Mucosa of gallbladder (tissue), 1 donor: ENCODE measurements around the gene TCERG1L. TPM values are rescaled to one million over a fixed set of nuclear protein-coding genes. Genes with fewer than 3 reads are reported as not detected.
"Not testable (repeated sequence)": the region's sequence is repeated elsewhere in the genome, so short reads cannot be mapped to it uniquely, and the experiment has no call there.

Experiments used
- DNase-seq: peaks from one replicate; pipeline ENCODE4 v3.0.0-alpha.2; 2020; ENCODE audit warnings: low spot score
- total RNA-seq: library from RNA; stranded (reverse); gene quantifications from one replicate; pipeline ENCODE4 v1.2.1, GENCODE V29; 2021
- donor health status: DM: no; HTN: no; CAD: no.

The TCERG1L gene
- total RNA-seq, 1 donor from 2014 or later, result not detected

DNA sequence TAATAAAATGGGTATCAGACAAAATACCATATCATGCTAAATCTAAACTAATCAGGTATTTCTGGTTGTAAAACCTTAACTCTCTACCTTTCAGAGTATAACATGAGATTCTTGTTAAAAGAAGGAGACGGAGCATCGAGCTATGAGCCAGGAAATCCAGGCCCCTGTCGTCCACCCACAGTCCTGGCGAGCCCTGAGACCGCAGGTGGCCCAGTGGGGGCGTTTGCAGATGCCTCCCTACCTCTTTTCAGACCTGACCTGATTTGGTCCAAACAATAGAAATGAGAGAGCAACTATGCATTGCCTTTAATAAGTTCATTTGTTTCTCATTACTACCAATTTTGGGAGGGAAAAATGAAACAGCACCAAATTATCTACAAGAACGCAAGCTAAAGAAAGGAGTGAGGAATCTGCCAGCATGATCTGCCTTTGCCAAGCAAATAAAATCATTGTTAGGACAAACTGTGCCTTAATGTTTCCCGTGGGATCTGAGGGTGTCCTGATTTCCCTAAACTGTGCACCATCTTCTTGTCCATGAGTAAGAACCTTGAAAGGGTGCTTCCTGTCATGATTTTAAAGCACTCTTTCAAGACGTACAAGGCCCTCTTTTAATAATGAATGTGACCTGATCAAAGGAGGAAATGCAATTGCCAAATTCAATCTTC, 166.7 kb downstream of the TCERG1L start:
- no peak for DNase-seq

DNA sequence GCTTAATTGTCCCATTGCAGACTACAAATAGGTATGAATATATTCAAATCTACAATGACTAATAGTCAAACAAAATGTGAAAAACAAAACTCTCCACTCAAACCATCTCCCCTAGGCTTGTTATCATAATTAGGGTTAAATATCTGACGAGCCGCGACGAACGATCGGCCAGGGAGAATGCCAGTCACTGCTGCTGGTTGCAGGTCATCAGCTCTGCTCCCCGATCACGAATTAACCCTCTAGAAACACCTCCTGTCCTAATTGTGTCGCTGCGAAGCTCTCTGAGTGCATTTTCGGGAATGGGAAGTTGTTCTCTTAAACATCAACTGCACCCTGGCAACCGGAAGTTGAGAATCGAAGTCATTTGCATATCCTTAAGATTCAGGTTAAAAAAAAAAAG, 167.3 kb downstream of the TCERG1L start:
- DNase-seq, result no peak

DNA sequence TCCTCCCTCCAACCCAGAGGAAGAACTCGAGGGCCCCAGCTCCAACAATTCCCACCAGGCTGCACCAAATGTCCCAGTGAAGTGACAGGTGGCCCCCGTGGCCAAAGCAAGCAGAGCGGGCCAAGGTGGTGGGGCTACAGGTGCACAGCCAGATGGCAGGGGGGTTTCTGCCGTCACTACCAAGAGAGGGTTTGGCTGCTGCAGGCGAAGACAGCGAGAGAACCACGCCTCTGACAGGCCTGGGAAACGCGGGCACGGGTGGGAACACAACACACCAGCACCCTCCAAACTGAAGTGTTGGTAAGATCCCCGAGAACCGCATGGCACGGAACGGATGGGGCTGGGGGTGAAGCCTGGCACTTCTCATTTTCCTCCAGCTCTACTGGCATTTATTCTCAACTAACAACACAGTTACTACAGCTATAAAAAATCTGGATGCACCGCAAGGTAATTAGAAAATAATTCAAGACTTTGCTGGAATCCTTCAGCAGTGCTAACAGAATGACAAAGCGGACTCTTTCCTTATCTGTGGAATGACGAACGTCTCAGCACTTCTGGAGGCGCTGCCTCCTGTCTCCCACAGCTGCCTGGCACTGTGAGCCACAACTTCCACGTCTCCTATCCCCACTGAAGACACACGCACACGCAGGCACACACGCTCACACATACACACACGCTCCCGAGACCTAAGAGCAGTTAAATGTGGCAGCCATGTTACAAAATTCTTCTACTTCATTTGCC, 167.9 kb downstream of the TCERG1L start:
- DNase-seq, result no peak

DNA sequence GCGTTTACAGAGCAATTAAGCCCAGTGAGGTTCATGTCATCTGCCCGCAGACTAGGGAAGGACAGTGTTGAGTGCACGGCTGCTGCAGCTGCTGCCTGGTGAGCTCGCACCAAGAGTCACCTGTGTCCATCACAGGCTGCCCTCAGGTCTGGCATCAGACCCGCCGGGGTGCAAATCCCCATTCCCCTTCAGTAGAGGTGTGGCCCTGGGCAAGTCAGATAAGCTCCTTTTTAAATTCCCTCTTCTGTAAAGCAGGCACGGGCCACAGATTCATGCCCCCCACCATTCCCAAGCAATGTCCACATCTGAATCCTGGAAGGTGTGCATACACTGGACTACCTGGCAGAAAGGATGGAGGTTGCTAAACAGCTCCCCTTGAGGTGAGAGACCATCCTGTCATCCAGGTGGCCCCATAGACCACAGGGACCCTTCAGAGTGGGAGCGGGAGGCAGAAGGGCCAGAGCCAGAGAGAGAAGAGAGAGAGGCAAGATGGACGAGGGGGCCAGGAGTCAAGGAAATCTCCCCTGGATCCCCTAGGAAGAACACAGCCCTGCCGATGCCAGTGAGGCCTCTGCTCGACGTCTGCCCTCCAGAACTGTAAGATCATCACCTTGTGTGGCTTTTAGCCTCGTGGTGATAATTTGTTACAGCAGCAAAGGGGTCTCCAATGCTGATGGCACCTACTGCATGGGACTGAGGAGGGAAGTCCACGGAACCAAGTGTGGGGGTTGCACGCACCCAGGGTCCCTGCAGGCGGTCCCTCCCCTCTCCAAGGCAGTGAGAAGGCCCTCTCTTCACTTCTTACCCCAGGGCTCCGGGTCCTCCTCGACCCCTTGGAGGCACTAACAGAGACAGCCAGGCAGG, 168.8 kb downstream of the TCERG1L start:
- no peak for DNase-seq

DNA sequence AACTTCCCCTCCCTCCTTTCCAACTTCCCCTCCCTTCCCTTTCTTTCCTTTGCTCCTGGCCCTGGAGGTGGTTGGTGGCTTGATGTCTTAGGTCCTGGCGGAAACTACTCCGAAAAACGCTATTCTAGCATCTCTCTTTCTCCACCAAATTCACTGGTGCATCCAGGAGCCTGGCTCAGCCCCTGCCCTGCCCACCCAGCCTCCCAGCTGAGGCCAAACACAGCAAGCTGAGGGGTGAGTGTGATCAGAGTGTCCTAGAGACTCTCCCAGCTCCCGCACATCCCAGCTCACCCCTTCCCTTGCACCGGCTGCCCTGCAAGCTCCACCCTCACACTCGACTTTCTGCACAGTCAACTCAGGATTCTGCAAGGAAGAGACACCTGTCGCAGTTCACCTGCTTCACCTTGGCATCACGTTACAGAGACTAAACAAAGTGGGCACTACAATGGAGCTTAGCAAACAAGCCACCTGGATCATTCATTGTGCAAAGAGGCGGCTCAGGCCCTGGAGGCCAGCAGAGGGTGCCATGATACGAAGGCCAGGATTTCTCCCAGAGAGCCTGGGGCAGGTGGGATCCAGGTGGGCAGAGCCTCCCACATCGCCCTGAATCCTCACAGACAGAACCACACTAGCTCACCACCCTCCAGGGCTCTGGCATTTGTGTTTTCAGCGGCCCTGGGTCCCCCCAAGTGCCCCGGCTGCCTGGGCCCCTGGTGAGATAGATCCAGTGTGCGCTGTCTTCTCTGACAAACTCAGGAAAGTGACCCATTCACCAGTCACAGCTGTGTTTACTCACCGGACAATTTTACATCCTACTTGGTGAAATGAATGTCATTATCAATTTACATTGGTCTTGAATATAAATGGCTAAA, 169.6 kb downstream of the TCERG1L start:
- DNase-seq, result no peak

DNA sequence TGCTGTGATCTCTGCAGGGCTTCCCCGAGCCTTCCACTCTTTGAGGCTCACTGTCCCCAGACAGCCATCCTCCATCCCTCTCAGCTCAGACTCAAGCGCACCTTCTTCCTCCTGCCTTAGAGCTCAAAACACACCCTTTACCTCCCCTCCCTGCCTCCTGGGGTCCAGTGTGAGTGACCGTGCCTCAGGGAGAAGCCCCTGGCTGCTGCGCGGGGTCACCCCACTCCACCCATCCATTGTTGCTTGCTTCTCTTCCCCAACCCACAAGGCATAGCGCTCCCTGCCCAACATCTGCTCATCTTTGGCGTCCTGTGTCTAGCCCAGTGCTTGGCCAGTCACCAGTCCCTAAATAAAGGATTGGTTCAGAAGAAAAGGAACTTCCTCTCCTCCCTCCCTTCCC, 170.3 kb downstream of the TCERG1L start:
- DNase-seq, result no peak

DNA sequence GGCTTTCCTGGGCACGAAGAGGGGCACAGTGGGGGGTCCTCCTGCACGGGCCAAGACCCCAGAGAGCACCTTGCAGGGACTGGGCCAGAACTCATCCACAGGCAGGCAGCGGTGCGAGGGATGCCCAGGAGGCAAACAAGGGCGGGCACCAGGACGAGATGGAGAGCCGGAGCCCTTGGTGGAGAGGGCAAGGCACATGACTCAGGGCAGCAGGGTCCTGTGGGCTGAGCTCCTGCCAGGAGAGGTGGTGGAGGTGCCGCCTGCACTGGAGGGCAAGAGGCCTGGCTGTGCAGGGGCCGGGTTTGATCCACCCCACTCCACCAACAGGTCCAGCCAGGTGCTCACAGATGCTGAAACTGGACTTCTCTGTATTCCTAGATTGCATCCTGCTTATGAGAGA, 170.9 kb downstream of the TCERG1L start:
- no peak for DNase-seq

DNA sequence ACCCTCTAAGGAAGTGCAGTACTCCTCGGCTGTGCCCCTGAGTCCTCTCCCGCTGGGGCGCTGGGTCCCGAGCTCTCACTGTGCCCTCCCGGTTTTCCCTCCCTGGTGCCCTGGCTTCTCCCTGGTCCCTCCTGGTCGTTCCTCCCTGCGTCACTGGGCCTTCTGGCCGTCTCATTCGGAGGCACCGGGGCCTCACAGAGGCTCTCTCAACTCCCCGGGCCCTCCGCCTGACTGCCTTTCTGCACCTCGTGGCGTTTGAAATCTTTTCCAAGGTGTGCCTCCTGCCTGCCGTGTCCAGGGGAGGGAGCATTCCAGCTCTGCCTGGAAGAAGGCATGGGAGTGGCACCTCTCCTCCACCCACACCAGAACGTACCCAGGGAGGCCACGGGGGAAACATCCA, 174.3 kb downstream of the TCERG1L start:
- no peak for DNase-seq

DNA sequence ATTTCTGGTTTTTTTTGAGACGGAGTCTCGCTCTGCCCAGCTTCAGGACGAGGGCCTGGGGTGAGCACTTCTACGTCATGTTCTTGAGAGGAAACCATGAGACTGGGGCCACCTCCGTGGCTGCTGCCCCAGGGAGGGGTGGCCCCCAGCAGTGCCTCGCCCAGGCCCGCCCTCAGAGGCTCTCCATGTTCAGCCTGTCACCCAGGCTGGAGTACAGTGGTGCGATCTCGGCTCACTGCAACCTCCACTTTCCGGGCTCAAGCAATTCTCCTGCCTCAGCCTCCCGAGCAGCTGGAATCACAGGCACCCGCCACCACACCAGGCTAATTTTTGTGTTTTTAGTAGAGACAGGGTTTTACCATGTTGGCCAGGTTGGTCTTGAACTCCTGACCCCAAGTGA, 175.2 kb downstream of the TCERG1L start:
- not testable (repeated sequence) for DNase-seq

DNA sequence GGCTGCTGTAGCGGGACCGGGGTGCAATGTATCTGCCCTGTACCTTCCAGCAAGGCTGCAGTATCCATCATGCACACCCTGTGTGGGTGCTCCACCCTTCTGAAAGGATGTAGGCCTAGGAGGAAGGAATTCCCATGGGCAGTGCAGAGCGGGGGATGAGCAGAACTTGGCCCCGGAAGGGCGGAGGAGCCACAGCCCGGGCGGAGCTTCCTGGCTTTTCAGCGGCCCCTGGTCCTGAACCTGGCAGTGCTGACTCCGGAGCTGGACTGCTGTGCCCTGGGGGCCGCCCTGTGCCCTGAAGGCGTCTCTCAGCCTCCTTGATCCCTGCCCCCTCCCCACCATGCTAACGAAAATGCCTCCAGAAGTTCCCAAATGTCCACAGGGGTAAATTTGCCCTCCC, 175.8 kb downstream of the TCERG1L start:
- no peak for DNase-seq

DNA sequence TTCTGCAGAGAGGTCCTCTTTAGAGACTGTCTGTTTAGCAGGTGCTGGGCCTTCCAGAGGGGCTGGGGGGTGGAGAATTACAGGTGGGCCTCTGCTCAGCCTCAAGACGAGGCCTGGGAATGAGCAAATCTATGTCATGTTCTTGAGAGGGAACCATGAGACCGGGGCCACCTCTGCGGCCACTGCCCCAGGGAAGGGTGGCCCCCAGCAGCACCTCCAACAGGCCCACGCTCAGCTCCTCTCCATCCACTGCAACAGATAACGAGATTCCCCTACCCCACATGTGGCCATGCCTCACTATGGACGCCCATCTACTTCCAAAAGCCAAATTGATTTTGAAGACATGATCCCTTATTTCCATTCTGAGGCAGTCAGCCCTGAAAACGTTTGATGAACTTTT, 176.9 kb downstream of the TCERG1L start:
- DNase-seq, result no peak

DNA sequence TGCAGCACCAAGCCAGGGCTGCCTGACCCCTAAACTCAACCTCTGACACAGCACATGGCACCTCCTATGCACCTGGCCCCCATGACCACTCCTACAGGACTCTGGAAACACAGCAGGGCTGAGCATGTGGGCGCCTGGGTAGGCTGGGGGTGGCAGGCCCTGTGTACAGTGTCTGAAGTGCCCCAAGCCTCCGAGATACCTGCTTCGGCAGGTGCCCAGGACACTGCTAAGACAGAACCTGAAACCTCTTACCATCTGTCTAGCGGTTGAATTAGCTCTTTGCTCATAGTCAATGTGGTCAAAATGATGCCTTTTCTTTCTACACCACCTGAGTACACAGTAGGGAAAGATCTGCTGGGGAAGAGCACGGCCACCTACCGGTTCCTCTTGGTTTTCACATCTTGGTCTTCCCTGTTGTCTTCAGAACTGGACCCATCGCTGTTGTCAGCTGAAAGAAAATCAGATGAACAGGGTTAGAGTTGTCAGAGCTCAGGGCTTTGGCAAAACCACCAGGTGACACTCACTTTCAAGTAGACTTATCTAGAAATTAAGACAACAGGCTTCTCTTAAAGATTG, 177.4 kb downstream of the TCERG1L start:
- no peak for DNase-seq

DNA sequence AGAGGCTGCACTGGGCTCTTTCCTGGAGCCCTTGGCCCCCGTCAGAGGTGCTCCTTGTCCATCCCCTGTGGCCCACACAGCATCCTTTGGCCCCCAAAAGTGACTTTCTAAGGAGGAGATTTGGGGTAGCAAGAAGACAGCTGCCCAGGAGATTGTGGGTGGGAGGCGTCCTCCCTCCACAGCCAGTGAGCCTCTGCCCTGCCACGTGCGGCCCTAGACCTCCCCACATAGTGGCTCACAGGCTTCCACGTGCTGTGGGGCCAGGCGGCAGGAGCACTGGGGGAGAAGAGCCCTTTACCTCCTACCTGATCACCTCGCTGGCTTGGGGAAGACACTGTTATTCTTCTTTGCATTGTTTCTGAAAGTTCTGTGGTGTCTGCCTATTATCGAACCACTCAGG, 178.8 kb downstream of the TCERG1L start:
- DNase-seq, result no peak

DNA sequence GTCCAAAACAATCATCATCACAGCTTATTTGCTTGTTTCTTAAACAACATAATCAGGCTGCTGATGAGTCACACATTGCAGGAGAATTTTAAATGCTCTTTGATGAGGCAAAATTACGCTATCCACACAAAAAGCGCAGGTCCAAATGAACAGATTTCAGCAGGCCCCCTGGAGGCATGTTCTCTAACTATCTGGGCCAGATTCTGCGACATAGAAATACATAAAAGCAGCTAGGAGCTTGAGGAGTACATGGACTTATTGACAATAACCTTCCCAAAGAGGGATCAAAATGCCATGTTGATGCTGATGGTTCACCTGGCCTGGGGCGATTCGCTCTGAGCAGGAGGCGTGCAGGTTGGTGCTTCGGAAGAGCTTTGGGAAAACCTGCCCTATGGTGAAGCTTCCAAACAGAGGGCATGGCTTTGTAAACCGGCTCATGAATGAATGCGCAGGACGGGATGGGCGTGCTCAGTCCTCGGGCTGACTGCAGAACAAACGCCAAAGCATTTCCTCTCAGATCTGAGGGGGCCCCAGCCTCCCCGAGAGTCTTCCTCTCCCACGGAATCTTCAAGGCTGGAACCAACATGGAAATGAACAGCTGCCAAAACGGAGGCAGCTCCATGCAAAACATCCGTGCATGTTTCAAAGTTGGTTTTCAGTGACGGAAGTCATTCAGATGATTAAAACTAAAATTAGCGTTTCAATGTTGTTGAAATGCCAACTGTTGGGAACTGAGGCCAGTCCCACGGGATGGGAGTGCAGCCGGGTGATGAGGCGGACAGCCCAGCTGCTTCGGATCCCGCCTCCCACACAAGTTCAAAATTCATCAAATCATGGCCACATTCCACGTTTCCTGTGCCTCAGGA, 179.6 kb downstream of the TCERG1L start:
- no peak for DNase-seq

DNA sequence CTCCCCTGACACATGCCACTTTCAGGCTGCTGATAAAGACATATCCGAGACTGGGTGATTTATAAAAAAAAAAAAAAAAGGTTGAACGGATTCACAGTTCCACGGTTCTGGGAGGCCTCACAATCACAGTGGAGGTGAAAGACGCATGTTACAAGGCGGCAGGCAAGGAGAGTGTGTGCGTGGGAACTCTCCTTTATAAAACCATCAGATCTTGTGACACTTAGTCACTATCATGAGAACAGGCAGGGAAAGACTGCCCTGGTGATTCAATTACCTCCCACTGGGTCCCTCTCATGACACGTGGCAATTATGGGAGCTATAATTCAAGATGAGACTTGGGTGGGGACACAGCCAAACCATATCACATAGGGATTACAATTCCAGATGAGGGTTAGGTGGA, 181.5 kb downstream of the TCERG1L start:
- DNase-seq, result no peak

DNA sequence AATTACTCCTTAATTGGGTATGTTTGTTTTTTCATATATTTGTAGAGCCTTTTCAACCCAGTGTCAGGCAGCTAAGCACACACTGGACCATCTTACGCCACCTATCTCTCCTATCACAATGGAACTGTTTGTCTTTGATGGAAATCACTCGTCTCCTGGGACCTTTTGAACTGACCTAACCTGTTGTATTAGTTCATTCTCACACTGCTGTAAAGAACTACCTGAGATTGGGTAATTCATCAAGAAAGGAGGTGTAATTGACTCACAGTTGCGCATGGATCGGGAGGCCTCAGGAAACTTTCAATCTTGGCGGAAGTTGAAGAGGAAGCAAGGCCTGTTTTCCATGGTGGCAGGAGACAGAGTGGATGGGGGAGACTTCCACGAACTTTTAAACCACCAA, 182.0 kb downstream of the TCERG1L start:
- DNase-seq, result no peak

DNA sequence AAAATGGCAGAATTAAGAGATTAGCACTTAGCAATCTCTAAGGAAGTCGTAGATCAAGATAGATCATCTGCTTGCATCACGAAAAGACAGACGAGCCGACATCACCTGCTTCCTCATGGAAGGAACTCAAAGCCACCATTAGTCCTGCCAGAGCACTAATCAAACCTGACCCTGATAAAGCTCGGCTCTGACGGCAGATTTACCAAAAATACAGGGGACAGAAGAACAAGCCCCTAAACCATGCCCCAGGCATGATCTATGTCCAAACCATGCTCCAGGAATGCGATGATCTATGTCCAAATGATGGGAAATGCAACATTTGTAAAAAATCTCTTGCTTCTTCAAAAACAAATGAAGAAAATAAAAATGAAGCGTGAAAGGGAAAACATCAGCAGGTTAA, 182.8 kb downstream of the TCERG1L start:
- no peak for DNase-seq

DNA sequence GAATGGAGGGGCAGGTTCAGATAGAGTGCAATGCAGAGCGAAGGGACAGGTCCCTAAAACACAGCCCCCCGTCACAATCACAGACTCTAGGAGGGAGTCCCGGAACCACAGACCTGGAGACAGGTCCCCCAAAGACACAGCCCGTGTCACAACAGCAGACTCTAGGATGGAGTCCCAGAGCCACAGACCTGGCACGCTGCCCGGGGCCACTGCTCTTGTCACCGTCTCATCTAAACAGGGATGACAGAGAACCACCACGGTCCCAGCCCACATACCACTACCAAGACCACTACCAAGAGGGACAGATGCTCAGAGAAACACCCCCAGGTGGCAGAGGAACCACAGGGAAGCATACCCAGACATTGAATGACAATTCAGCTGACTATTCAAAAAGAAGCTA, 183.9 kb downstream of the TCERG1L start:
- no peak for DNase-seq

DNA sequence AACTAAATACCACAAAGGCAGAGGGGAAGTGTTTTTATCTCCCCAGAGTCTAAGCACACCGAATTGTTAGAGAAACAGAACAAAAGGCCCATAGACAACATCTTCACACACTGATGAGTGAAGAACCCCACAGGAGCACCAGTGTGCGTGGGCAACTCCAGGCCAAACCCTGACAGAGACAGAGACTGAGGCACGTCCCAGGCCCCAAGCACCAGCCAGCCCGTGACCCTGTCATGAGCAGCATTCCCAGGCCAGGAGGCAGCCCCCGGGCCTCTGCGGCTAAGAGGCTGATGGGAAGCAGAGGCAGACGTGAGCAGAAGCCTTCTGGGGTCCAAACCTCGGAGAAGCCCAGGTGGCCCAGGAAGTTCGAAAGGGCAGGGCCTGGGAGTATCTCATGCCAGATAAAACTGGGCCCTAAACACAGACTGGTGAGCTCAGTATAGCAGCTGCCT, 184.4 kb downstream of the TCERG1L start:
- no peak for DNase-seq
